Transverse colon (tissue), 4 donors: ENCODE results near the gene UNK. TPM values are rescaled to one million over a fixed set of nuclear protein-coding genes. Genes with fewer than 3 reads are reported as not detected.

Experiments used
- DNase-seq: peaks from one replicate; pipeline ENCODE4 v3.0.0-alpha.2; 2019
- H3K27ac ChIP-seq, 4 donors: fragments of 200-600 bp; sonication (generic); 2 replicates each; pipeline ENCODE4 v1.5.1; 2016 to 2018; ENCODE audit warnings: inconsistent platforms in 4 of 4
- H3K27me3 ChIP-seq: fragments of 200-600 bp; sonication (generic); 2 replicates; pipeline ENCODE4 v1.5.1; 2017; ENCODE audit warnings: inconsistent platforms
- H3K36me3 ChIP-seq, 4 donors: fragments of 200-600 bp; sonication (generic); 2 replicates each; pipeline ENCODE4 v1.5.1; 2017 to 2019; ENCODE audit warnings: inconsistent platforms in 4 of 4
- H3K4me1 ChIP-seq, 4 donors: fragments of 200-600 bp; sonication (generic); 2 replicates each; pipeline ENCODE4 v1.5.1; 2017 to 2020; ENCODE audit warnings: inconsistent platforms in 4 of 4
- H3K4me3 ChIP-seq, 4 donors: fragments of 200-600 bp; sonication (generic); 1 replicate in 1 of 4; 2 replicates in 3 of 4; pipeline versions ENCODE4 v1.5.1 to v1.6.1; 2017 to 2019; ENCODE audit warnings: inconsistent platforms in 4 of 4
- H3K9me3 ChIP-seq, 2 donors: fragments of 200-600 bp; sonication (generic); 2 replicates each; pipeline ENCODE4 v1.5.1; 2017 to 2019; ENCODE audit warnings: inconsistent platforms in 2 of 2
- CTCF ChIP-seq, 5 experiments: fragments of 200-600 bp in 3 of 5; fragments of 450-650 bp in 2 of 5; sonication (generic) in 3 of 5; IDR thresholded peaks; 1 replicate in 2 of 5; 2 replicates in 3 of 5; pipeline ENCODE4 v1.5.1; 2016 to 2017; ENCODE audit warnings: antibody characterized with exemption in 5 of 5, inconsistent platforms in 3 of 5, mild to moderate bottlenecking in 2 of 5, moderate library complexity in 1 of 5
- EP300 ChIP-seq: sonication (generic); formaldehyde crosslinking; IDR thresholded peaks from one replicate; pipeline ENCODE4 v1.6.1; 2017; ENCODE audit warnings: antibody characterized with exemption, low read depth
- POLR2A ChIP-seq: fragments of 450-650 bp; IDR thresholded peaks from one replicate; pipeline ENCODE4 v1.6.1; 2016; ENCODE audit warnings: antibody characterized with exemption, mild to moderate bottlenecking, moderate library complexity
- POLR2AphosphoS5 ChIP-seq, 3 donors: sonication (generic); formaldehyde crosslinking; IDR thresholded peaks; one replicate each; pipeline ENCODE4 v1.6.1; 2016; ENCODE audit warnings: antibody characterized with exemption in 3 of 3
- WGBS, 2 donors: methylation state at CpG; one replicate each; pipeline ENCODE4 v1.1.5; 2018; ENCODE audit warnings: low coverage in 1 of 2; 5-methylcytosine and 5-hydroxymethylcytosine counted together
- in situ Hi-C, 4 donors: fragments of 200-750 bp; cut with MboI; loops; one replicate each; pipeline versions ENCODE4 v1.15.0 to v1.15.1; 2017; ENCODE audit warnings: low sequenced_read_pairs in 3 of 4, low pct_ligation_motif_present in 1 of 4, low pct_unique_long_range_greater_than_20kb in 1 of 4
- intact Hi-C: fragments of 100-400 bp; cut with DNase I; formaldehyde crosslinking; loops from one replicate; pipeline ENCODE4 v1.15.1; 2023; ENCODE audit warnings: low total_unique reads
- total RNA-seq, 4 donors: library from RNA; depleted of rRNA; stranded (reverse); fragments of >200 nt; gene quantifications; one replicate each; pipeline ENCODE4 v1.1.0, GENCODE V29; 2016

UNK gene
- total RNA-seq, 4 donors from 2014 or later: 24.0 to 99.1 (median 63.1) TPM

GRCh38 chr17:75819116-75819515 is 34.5 kb downstream of the UNK start:
- no peak overlapping the region for H3K27ac ChIP-seq
- in situ Hi-C loops: no loop called here

GRCh38 chr17:75819678-75820077 is 35.1 kb downstream of the UNK start:
- Histone ChIP-seq H3K4me3 (no peak overlapping the region), H3K36me3 (peaks cover 0 to 45% (median 14%) of the 10 kb centered on the region in 4 donors), H3K27me3 (no peaks in the 10 kb centered on the region), H3K4me1 (no peaks in the 10 kb centered on the region), H3K27ac (no peak overlapping the region), H3K9me3 (no peaks in the 10 kb centered on the region)
- TF ChIP-seq CTCF (IDR thresholded peaks at IDR 0.05) (no peak), POLR2AphosphoS5 (IDR thresholded peaks at IDR 0.05) (no peak), POLR2A (no peak), EP300 (no peak)
- in situ Hi-C loops (no loop called here), intact Hi-C loops (loop anchor here (10.0 kb wide), 1 partner anchor 65 kb away; no protein-coding TSS in a partner anchor)
- no peak for DNase-seq
- WGBS, 2 donors: 86 to 100% methylated on average over 2 to 16 of the region's 16 CpGs

More at GRCh38 chr17:75819116-75819515, 34.5 kb downstream of the UNK start:
- intact Hi-C loops: no loop called here
- Histone ChIP-seq H3K9me3 (no peaks in the 10 kb centered on the region), H3K27me3 (no peaks in the 10 kb centered on the region), H3K36me3 (peaks cover 0 to 45% (median 14%) of the 10 kb centered on the region in 4 donors), H3K4me3 (no peak overlapping the region), H3K4me1 (no peaks in the 10 kb centered on the region)
- TF ChIP-seq EP300 (no peak), CTCF (IDR thresholded peaks at IDR 0.05) (no peak), POLR2A (no peak), POLR2AphosphoS5 (IDR thresholded peaks at IDR 0.05) (no peak)
- WGBS, 2 donors: 91% methylated on average over 7 of the region's 7 CpGs; no CpG with 5 or more reads in 1 of the 2 donors
- no peak for DNase-seq

- in situ Hi-C loops: no loop called here
- Histone ChIP-seq H3K36me3 (peaks cover 0 to 45% (median 14%) of the 10 kb centered on the region in 4 donors), H3K27ac (no peak overlapping the region), H3K4me3 (no peak overlapping the region), H3K9me3 (no peaks in the 10 kb centered on the region), H3K27me3 (no peaks in the 10 kb centered on the region), H3K4me1 (no peaks in the 10 kb centered on the region)
- no peak for DNase-seq
- WGBS, 2 donors: 84% methylated on average over 21 of the region's 21 CpGs; no CpG with 5 or more reads in 1 of the 2 donors
- intact Hi-C loops: loop anchor here (10.0 kb wide), 1 partner anchor 66 kb away; no protein-coding TSS in a partner anchor
- no peak for TF ChIP-seq EP300
- TF ChIP-seq CTCF (IDR thresholded peaks at IDR 0.05): no peak
- TF ChIP-seq POLR2A: no peak
- TF ChIP-seq POLR2AphosphoS5 (IDR thresholded peaks at IDR 0.05): no peak
These were observed 35.8 kb downstream of the UNK start for GRCh38 chr17:75820094-75821080.

GRCh38 chr17:75821552-75821951 is 36.9 kb downstream of the UNK start:
- intact Hi-C loops: loop anchor here (10.0 kb wide), 1 partner anchor 67 kb away; no protein-coding TSS in a partner anchor
- Histone ChIP-seq H3K9me3 (no peaks in the 10 kb centered on the region), H3K27ac (no peak overlapping the region), H3K4me1 (no peaks in the 10 kb centered on the region), H3K27me3 (no peaks in the 10 kb centered on the region), H3K36me3 (peaks cover 0 to 40% (median 14%) of the 10 kb centered on the region in 4 donors), H3K4me3 (no peak overlapping the region)
- in situ Hi-C loops: no loop called here
- WGBS, 2 donors: 80 to 86% methylated on average over 1 to 7 of the region's 7 CpGs
- no peak for TF ChIP-seq EP300
- TF ChIP-seq POLR2A: no peak
- TF ChIP-seq POLR2AphosphoS5 (IDR thresholded peaks at IDR 0.05): no peak
- TF ChIP-seq CTCF (IDR thresholded peaks at IDR 0.05): no peak
- no peak for DNase-seq
